Stimulated activated CD4-positive, alpha-beta T cell treated with anti-CD3 and anti-CD28 coated beads, Interleukin-2, amount 100 ng/mL, for 48 hours (primary cell): ENCODE results near the gene SLC5A1.
A peak's percentile ranks its signal among the peaks of the same experiment; 100 is the strongest.

Experiments
- DNase-seq, 2 donors: peaks; one replicate each; pipeline ENCODE4 v3.0.0-alpha.2; 2020

Gene SLC5A1

DNA sequence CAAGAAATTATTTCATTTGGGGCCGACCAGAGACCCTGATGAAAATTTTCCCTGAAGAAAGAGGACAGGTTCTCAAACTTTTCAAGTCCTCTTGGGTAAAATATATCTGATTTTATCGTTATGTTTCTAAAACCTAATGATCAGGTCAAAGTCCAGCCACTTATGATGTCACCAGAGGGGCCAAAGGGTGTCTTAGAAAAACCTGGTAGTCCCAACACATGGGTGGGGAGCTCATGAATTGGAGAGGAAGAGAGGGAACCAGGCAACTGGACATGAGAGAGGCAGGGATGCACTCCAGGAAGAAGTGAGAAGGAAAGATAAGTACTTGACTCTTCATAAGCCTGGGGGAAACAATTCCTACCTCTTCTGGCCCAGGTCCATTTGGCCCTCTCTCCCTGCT, 9.2 kb downstream of the SLC5A1 start:
- DNase-seq, result no peak

DNA sequence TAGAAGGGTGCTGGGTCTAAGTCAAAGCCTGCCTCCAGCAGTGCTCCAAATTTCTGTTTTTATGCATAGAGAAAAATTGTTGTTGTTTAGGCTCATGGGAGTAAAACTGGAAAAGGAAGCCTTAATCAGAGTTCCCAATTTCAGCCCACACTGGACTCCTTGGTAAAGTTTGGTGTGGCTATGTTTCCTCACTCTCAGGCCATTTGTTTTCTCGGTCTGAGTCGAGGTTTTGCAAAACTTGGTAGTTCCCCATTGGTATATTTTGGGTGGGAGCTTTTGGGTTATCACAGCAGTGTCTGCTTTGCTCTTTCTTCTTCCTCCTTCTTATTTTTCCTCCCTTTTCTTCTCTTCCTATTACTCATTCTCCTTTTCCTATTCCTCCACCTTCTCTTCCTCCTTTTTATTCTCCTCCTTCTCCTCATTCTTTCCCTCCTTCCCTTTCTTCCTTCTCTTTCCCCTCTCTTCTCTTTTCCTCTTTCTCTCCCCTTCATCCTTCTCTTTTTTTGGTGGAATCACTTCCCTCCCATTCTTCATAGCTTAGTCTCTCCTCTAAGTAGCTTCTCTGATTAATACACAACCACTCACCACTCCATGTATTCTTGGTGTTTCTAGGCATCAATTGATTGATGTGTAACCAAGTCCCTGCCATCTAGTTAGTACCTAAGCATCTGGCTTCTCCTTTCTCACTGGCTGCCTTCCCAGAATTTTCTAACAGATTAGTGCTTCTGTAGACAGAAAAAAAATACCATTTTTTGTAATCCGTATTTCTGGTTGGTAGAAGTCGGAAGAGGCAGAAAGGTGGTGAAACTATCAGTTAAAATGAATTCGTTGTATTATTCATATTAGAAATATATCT, 10.1 kb downstream of the SLC5A1 start:
- DNase-seq, result no peak

DNA sequence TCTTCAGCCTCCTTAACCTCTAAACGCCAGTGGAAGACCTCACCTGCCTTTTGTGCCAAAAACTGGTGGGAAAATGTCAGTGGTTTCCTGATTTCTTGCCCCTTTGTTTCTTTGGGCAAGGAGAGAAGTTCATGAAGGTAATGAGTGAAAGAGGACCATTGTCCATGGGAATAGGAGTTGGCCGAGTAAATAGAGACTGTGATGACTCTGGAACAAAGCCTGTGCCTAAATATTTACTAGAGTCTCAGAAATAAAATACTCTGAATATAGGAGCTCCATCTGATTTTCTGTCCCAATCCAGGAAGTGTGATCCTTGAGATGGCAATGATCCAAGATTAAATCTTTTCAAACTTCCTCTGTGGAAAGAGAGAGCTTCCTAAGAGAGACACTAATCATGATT, 12.0 kb downstream of the SLC5A1 start:
- no peak for DNase-seq

DNA sequence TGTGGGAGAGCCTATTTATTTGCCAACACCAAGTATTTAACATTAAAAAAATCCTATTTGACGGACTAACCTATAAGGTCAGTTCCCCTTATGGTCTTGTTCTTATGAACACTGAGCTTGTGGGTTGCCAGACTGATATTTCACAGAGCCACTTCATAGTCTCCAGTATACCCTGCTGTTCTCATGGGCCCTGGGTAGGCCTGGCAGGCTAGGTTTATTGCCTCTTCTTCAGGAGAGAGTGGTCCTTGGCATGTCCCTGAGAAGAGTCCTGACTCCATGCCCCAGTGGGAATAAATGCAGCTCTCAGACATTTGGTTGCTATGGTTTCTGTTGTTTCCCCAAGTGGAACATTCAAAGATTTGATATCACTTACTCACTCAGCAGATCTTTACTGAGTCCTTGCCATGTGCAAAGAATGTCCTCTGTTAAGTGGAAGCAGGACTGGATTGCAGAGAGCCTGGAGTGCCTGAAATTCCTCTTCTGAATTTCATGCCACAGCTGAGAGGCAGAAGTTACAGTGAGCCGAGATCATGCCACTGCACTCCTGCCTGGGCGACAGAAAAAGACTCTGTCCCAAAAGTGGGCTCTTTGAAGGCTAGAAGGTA, 15.7 kb downstream of the SLC5A1 start:
- no peak for DNase-seq

DNA sequence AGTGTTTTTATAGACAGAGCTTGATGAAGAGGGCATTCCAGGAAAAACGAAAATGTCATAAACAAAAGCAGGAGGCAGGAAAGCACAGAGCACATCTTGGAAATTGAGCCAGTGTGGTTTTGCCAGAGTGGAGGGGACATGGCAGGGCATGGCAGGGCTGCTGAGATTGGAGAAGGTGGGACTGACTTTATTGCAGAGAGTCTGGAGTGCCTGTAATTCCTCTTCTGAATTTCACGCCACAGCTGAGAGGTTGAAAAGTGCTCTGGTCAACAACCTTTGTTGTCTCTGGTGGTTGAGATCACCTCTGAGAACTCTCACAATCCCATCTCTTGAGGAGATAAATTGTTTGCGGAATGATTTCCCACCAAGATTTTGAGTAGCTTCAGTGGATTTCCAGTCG, 16.4 kb downstream of the SLC5A1 start:
- no peak for DNase-seq

DNA sequence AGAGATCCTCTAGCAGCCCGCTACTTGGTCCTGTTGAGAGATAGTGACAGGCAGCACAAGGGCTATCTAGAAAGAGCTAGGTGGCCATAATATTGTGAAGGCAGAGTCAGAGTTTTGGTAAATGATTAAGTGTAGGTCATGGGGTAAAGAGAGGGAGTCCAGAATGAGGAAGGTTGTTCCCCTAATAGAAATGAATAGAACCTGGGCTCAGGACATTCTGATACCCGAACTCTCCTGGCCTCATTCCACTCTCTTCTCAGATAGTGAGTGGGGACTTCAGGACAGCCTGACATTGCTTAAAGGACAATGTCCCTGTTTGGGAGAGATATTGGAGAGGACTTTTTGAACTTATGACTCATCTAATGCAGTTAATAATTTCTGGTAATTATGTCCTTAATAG, 20.6 kb downstream of the SLC5A1 start:
- no peak for DNase-seq

DNA sequence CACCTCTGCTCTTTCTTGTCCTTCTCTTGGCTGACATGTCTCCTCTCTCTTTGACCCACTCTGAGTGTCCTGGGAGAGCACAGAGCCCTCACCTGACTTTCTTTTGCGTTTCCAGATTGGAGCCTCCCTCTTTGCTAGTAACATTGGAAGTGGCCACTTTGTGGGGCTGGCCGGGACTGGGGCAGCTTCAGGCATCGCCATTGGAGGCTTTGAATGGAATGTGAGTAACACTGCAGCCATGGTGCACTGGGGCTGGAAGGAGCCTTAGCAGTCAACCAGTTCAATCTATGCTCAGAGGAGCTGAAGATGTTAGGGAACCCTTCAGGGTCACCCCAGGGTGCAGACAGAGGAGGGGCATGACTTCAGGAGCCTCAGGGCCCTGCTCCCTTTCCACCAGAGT, 23.8 kb downstream of the SLC5A1 start:
- no peak for DNase-seq

DNA sequence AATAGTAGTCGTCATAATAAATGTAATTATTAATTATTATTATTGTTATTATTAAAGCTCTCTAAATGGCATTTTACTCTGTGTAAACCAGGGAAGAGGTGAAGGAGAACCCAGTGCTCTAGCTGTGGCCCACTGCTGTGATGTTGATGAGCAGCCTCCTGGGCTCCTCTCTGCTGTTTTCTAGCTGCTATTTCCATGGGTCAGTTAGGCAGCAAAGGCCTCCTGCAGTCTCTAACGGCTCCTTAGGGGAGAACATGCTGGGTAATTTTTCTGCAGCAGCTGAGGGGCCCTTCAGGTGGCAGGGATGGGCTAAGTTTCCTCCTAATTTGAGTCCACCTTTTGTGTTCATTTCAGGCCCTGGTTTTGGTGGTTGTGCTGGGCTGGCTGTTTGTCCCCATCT, 24.6 kb downstream of the SLC5A1 start:
- DNase-seq, result no peak

DNA sequence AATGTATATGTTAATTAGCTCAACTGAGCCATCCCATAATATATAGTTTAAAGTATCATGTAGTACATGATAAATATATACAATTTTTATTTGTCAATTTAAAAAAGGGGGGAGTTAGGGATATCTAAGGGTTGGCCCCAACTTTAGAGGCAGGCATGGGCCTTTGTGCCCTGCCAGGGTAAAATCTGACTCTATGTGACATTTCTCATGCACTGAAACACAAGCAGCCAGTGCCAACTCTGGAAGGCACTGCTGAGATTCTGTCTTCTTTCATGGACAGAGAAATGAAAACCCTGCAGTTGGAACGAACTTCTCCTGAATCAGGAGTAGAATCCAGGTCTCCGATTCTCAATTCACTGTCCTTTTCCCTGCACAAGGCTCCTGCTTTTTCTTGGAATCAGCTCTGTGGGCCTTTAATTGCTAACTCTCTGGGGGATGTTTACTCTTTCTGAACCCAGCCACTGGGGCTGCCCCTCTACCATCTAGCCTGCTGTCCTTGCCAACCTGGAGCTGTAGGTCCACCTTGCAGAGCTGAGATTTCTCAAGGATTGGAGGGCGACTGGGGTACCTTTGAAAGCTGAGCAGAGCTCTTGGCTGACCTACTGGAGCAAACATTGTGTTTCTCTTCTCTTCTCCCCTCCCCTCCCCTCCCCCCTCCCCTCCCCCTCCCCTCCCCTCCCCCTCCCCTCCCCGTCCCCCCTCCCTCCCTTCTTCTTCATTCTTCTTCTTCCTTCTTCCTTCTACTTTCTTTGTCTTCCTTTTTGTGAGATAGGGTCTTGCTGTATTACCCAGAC, 26.7 kb downstream of the SLC5A1 start:
- DNase-seq, result no peak

DNA sequence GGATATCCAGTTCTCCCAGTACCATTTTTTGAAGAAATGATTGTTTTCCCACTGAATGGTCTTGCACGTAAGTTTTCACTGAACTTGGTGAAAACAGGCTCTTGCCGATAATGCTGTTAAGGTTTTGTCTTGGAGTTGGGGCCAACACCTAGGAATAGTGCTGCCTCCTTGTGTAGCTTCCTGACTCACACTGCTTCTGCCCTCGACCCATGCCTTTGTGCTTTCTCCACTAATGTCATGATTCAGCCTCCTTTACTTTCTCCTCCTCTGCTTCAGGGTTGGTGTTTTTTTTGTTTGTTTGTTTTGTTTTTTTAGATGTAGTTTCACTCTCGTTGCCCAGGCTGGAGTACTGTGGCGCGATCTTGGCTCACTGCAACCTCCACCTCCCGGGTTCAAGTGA, 30.2 kb downstream of the SLC5A1 start:
- DNase-seq, result no peak

DNA sequence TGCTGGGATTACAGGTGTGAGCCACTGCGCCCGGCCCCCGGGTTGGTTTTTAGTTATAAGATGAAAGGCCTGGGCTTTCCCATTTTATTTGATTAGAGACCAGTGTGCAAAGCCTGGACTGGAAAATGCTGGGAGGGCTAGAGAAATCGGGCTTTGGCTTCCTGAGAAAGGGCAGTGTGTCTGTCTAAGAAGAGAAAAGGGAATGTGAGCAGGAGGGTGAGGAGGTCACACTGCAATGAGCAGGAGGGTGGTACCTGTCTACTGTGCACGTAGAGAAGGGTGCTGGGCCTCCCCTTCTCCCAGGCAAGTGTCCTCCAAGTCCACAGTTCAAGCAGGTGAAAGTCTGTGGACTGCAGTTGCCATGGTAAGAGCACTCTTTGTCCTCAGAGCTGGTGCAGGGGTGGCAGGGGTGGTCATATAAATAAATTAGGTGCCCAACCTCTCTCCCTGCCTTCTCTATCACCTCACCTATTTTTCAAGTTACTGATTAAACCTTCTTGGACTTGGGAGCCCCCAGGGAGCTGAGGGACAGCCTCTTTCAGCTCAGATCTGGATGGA, 30.8 kb downstream of the SLC5A1 start:
- no peak for DNase-seq

DNA sequence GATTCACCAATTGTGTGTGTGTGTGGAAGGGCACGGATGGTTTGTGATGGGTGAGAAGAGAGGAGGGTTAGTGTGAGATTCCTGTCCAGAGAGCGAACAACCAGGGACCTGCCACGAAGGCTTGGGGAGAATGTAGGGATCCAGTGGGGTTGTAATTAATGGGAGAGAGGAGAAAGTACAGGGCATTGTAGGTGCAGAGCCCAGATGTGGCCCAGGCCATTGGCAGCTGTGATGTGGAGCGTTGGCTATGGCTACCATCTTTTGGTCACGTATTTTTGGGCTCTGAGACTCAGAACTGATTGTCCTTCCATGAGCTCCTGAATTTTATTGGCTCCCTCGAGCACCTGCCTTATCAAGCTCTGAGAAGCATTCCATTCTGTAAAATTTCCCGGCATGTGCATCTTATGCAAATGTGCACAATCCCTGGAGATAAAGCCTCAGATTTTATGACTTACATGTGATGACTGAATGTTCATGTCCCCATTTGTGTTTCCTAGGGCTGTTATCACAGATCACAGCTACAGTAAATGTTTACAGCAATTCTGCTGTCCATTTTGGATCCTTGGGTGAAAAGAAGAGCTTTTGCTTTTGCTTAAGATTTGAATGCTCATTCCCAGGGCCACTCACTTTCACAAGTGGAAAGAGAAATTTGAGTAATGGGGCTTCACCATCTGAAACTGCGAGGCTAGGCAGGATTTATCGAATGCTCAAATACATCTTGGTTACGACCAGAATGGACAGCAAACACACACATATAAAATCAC, 33.1 kb downstream of the SLC5A1 start:
- no peak for DNase-seq

DNA sequence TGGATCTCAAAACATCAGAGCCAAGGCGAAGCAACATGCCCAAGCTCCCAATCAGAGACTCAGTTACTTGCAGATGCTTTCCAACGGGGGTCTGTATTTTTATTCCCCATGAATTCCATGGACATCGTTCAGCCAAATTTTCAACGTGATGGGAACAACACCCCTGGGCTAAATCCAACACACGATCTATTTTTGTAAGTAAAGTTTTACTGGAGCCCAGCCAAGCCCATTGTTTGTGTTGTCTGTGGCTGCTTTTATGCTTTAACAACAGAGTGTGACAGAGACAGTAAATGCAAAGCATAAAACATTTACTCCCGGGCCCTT, 33.7 kb downstream of the SLC5A1 start:
- DNase-seq, result no peak

DNA sequence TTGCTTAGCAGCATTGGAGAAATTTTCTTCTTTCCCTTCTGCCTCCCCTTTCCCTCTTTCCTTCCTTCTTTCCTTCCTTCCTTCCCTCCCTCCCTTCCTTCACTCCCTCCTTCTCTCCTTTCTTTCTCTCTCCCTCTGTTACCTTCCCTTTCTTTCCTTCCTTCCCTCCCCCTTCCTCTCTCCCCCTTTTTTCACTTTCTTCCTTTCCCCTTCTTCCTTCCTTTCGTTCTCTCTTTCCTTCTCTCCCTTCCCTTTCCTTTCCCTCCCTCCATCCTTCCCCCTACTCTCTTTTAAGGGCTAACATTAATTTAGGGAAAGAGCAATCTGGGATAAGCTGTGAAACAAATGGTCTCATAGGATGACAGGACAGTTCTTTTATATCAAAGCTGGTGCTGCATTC, 34.1 kb downstream of the SLC5A1 start:
- no peak for DNase-seq

DNA sequence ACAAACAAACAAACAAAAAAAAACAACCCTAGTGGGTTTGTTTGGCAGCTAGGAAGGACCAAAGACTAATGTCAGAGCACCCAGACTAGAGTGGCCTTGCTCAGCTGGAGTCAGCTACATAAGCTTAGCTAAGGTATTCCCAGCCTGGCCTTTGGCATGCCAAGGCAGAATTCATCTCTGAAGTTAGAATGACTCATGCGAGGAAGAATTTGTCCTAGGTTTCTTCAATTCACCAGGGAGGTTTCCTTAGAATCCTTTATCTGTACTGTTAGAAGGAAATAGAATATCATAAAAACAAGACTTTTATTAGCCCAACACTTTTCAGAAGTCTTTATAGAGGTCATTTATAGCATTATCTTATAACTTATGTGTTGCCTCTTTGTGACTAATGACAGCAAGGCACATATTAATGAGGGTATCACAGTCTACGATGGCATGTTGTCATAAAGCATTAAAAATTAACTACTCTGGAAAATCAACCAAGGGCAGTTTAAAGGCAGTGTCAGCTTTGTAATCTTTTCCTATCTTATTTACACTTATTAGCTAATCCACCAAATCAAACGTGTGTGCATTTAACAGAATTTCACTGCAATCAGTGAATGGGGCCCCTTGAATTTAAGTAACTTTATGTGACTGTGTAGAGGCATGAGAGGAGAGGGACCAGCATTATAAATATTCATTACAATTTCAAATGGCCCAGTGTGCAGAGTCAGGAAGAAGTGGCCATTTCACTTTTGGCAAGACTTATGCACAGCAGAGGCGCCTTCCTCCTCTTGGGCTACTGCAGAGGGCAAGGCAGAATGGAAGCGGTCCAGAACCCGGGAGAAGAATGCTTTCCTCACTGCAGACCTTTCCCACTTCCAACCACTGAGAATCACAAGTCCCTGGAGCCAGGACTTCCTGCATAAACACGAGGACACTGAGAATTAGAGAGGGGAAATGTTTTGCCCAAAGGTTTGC, 36.3 kb downstream of the SLC5A1 start:
- no peak for DNase-seq

DNA sequence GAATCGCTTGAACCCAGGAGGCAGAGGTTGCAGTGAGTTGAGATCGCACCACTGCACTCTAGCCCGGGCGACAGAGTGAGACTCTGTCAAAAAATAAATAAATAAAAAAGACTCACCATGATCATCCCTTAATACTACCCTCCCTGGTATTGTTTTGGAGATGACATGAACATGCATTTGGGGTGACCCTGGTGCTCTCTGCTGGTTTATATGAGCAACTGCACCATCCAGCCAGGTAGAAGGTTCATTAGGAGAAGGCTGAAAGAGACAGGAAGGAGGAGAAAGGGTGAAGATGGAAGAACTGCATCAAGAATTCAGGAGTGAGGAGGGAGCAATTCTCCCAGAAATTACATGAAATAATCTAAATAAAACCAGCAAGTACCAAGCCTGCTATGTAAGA, 37.8 kb downstream of the SLC5A1 start:
- peak in 1 of 2 donors; percentile 7 for DNase-seq

DNA sequence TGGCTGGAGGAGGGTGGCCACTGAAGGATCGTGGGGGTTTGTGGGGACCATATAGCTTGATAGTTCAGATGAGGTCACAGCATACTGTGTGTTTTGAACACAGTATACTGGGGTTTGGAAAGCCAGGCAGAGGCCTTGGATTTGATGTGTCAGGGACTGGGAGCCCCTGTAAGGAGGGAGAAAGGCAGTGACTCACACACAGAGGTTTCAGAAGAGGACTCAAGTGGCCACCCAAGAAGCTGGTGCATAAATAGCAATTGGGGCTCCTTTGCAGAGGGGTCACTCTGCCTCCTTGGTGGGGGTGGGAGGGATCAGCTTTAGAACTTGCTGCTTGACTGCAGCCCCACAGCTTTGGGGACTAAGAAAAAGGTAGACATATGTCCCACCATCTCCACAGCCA, 39.3 kb downstream of the SLC5A1 start:
- DNase-seq, result no peak

DNA sequence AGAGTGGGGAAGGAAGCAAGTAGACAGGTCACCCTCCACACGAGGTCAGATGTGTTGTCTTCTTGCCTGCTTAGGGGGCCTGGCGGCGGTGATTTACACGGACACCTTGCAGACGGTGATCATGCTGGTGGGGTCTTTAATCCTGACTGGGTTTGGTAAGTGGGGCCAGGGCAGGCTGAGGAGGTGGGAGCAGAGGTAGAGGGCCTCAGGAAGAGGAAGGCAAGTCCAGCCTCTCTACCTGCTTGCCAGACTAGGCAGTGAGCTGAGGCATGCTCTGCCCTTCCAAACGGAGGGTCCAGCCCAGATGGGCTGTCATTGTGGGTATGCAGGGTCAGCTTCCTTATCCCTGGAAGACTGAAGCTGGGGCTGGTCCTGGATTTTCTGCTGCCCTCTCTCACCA, 39.9 kb downstream of the SLC5A1 start:
- no peak for DNase-seq

DNA sequence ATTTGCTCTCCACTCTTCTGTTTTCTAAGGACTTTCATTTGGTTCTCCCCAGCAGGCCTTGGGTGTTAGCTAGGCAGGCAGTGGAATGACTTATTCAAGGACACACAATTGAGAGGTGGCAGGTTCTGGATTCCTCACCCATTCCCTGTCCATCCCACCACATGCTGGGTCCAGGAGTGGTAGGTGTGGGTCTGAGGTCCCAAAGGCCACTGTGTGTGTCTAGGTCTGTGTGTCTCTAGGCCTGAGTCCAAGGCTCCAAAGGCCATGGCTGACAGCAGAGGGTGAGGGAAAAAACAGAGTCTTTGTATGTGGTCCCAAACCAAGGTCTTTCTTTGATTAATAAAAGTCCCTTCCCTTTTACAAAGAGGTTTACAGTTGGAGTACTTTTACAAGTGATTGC, 40.8 kb downstream of the SLC5A1 start:
- DNase-seq, result no peak

DNA sequence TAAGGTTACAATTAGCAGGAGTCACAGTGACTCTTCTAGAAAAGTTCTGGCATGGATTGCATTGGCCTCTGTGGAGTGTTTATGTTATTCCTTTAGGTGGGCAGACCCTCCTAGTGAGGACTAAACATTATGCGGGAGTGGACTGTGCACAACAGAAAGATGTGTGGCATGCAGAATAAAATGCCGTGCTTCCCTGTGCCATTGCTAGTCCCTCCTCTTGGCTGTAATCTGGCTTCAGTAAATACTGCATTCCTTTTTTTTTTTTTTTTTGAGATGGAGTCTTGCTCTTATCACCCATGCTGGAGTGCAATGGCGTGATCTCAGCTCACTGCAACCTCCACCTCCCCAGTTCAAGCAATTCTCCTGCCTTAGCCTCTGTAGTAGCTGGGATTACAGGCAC, 45.0 kb downstream of the SLC5A1 start:
- no peak for DNase-seq

DNA sequence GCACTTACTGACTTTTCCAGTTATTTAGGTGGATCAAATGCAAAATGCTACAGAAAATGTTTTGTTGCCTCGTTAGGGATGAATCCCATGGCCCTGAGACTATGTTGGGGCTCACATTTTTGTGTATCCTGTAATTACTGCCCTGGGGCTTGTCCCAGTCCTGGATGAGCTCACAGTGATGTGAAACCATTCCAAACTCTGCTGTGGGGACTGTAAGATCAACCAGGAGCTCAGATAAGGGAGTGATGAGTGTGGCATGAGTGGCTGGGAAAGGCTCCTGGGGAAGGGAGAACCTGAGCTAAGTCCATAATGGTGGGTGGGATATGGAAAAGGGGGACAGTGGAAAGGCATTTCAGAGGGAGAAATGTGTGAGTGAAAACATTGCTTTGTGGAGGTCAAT, 54.0 kb downstream of the SLC5A1 start:
- DNase-seq, result no peak
